SU-DHL-6 (cell line): Measurements from ENCODE around the gene NEDD4.

Source experiments
- H2AFZ ChIP-seq: fragments of 200-600 bp; sonication (generic); 2 replicates; pipeline ENCODE4 v1.6.1; 2014; ENCODE audit warnings: low read depth, mild to moderate bottlenecking, moderate library complexity, mixed read lengths, antibody characterized with exemption, low read length; ENCODE audit not compliant: severe bottlenecking
- H3F3A ChIP-seq: fragments of 200-600 bp; shearing (Covaris generic); 2 replicates; pipeline ENCODE4 v1.6.0; 2016; ENCODE audit warnings: antibody characterized with exemption, mild to moderate bottlenecking; ENCODE audit not compliant: insufficient read depth
- H3K27ac ChIP-seq: fragments of 200-600 bp; sonication (generic); 2 replicates; pipeline ENCODE4 v1.5.1; 2016; ENCODE audit warnings: low read depth, mild to moderate bottlenecking, low read length, moderate library complexity, mixed read lengths
- H3K27me3 ChIP-seq: fragments of 200-600 bp; sonication (generic), shearing (Covaris generic); 2 replicates; pipeline ENCODE4 v1.6.0; 2014; ENCODE audit warnings: mild to moderate bottlenecking, low read length
- H3K36me3 ChIP-seq: fragments of 200-600 bp; sonication (generic); 2 replicates; pipeline ENCODE4 v1.6.1; 2014; ENCODE audit warnings: mild to moderate bottlenecking, low read length, mixed read lengths
- H3K4me2 ChIP-seq: fragments of 300-600, 200-600 bp; shearing (Covaris generic), sonication (generic); 2 replicates; pipeline ENCODE4 v1.6.0; 2014; ENCODE audit warnings: low read length, low read depth, mild to moderate bottlenecking; ENCODE audit not compliant: poor library complexity, severe bottlenecking
- H3K4me3 ChIP-seq: fragments of 200-600 bp; sonication (generic); 2 replicates; pipeline ENCODE4 v1.5.1; 2014; ENCODE audit warnings: antibody characterized with exemption, low read length, mild to moderate bottlenecking, mixed read lengths; ENCODE audit not compliant: insufficient read depth, poor library complexity, severe bottlenecking
- H3K79me2 ChIP-seq: fragments of 200-600 bp; sonication (generic); 2 replicates; pipeline ENCODE4 v1.6.1; 2014; ENCODE audit warnings: mild to moderate bottlenecking, low read length, moderate library complexity; ENCODE audit not compliant: insufficient read depth
- H3K9ac ChIP-seq: fragments of 200-600 bp; sonication (generic); 2 replicates; pipeline ENCODE4 v1.7.0; 2014; ENCODE audit warnings: mild to moderate bottlenecking, low read length
- H3K9me2 ChIP-seq: fragments of 200-600 bp; sonication (generic); replicated peaks from 2 replicates; pipeline ENCODE4 v1.6.1; 2014; ENCODE audit warnings: low read length; ENCODE audit not compliant: insufficient read depth
- H3K9me3 ChIP-seq: fragments of 200-600 bp; sonication (generic); 2 replicates; pipeline ENCODE4 v1.6.1; 2014; ENCODE audit warnings: low read length, mixed read lengths; ENCODE audit not compliant: insufficient read depth
- H4K20me1 ChIP-seq: fragments of 200-600 bp; sonication (generic); 2 replicates; pipeline ENCODE4 v1.6.1; 2014; ENCODE audit warnings: low read depth, mild to moderate bottlenecking, antibody characterized with exemption, low read length, moderate library complexity, mixed read lengths
- CTCF ChIP-seq: fragments of 200-600 bp; sonication (generic); IDR thresholded peaks from one replicate; pipeline ENCODE4 v1.5.1; 2017; ENCODE audit warnings: antibody characterized with exemption, mild to moderate bottlenecking, low read length, moderate library complexity; ENCODE audit not compliant: insufficient read depth, poor library complexity, severe bottlenecking
- EZH2phosphoT487 ChIP-seq: fragments of 200-600 bp; sonication (generic), shearing (Covaris generic); conservative IDR thresholded peaks from 2 replicates; pipeline ENCODE4 v1.6.1; 2018; ENCODE audit warnings: mild to moderate bottlenecking, antibody characterized with exemption, low read length, moderate library complexity, mixed read lengths

The NEDD4 gene

DNA sequence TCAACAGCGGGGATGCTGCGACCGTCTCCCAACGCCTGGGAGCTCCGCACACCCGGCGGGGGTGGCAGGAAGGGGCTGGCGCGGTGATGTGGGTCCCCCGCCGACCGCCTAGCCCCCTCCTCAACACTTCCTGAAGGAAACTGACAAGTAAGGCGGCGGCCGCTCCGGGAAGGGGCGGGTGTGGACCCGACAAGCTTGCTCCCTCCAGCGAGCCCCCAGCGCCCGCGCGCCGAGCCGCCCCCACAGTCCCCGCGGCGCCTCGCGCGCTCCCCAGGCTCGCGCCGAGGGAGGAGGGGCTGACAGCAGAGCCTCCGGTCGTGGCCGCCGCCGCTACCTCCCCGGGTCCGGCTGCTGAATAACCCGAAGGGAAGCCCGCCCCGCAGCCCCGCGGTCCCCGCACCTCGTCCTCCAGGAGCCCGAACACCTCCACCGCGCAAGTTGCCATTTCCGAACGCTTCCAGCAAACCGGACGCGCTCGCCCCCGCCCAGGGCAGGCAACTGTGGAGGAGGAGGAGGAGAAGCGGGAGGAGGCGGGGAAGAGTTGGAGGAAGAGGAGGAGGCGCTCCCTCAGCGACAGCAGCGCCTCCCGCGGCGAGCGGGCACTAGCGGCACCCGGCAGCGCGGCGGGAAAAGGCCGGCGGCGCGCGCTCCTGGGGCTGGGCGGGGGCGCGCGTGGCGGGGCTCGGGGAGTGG, at the start of gene NEDD4:
Gene NEDD4 (minus strand): TSS at position 502 of the 693 bp plus-strand sequence. CDS start 57 bp downstream, at position 445.
- Histone ChIP-seq H2AFZ (peak within 1 kb of the TSS; percentile 94), H3K4me3 (peak within 1 kb of the TSS; percentile 87), H3K9me3 (no peaks in the 10 kb centered on the region), H3K9me2 (no peaks in the 10 kb centered on the region), H3K4me2 (peak within 1 kb of the TSS; percentile 93), H3K36me3 (no peaks in the 10 kb centered on the region), H3K27ac (no peak within 1 kb of the TSS), H4K20me1 (no peaks in the 10 kb centered on the region), H3K79me2 (no peaks in the 10 kb centered on the region), H3F3A (no peaks in the 10 kb centered on the region), H3K27me3 (no peaks in the 10 kb centered on the region), H3K9ac (peak within 1 kb of the TSS; percentile 83)
- TF ChIP-seq EZH2phosphoT487 = no peak
- TF ChIP-seq CTCF = peak; percentile 34

- Histone ChIP-seq H3K4me3 (no peak overlapping the region), H3K27me3 (no peaks in the 10 kb centered on the region), H3K36me3 (no peaks in the 10 kb centered on the region), H3F3A (no peaks in the 10 kb centered on the region), H3K9ac (no peak overlapping the region), H2AFZ (no peak overlapping the region), H3K9me2 (no peaks in the 10 kb centered on the region), H3K79me2 (no peaks in the 10 kb centered on the region), H3K9me3 (no peaks in the 10 kb centered on the region), H4K20me1 (no peaks in the 10 kb centered on the region), H3K4me2 (no peak overlapping the region), H3K27ac (no peak overlapping the region)
- TF ChIP-seq EZH2phosphoT487 (no peak), CTCF (no peak)
Observed at GRCh38 chr15:56042498-56042897, 49.1 kb upstream of the NEDD4 start.

- Histone ChIP-seq H3K36me3 (no peaks in the 10 kb centered on the region), H3K4me3 (no peak overlapping the region), H3K27ac (no peak overlapping the region), H3K9me3 (no peaks in the 10 kb centered on the region), H3K9ac (no peak overlapping the region), H3F3A (no peaks in the 10 kb centered on the region), H2AFZ (no peak overlapping the region), H3K27me3 (no peaks in the 10 kb centered on the region), H3K4me2 (no peak overlapping the region), H3K79me2 (no peaks in the 10 kb centered on the region), H3K9me2 (no peaks in the 10 kb centered on the region), H4K20me1 (no peaks in the 10 kb centered on the region)
- TF ChIP-seq CTCF = no peak
- no peak for TF ChIP-seq EZH2phosphoT487
Observed at GRCh38 chr15:56042031-56042430, 48.6 kb upstream of the NEDD4 start.
